Measurements from ENCODE around the gene DACH1. TPM values are rescaled to one million over a fixed set of nuclear protein-coding genes. Genes with fewer than 3 reads are reported as not detected.

The DACH1 gene
- total RNA-seq, 1 experiment from 2014 or later: 0.31 TPM

DNA sequence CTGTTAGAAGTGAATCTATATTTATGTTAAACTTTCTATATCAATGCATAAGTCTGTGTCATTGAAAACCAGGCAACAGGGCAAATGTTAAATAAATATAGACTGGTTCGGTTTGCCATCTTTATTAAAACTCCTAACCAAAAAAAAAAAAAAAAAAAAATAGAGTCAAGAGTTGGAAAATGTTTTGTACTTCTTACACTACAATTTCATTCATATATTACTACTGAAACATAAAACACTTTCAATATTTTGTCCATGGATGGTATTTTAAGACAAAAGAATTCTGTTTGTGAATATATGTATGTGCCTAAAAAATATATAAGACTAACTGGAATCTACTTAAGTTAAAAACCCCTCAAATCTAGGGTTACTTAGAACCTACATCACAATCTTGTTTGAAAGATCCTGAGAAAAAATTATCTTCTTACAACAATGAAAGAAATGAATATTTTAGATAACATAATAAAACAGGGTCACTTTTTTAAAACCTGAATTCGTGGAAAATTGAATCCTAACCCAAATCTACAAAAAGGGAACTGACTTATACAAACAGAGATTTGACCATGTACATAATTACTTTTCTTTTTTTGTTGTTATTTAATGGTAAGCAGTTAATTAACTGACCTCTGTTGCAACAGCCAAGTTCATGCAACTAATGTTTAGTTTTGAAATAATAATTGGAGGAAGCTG is 5.1 kb downstream of the DACH1 start:
- no peak for DNase-seq (ENCODE audit: low spot score)
- Mint-ChIP-seq H3K36me3 (no peaks in the 10 kb centered on the region), H3K27me3 (ENCODE audit: low read depth) (peaks cover 63% of the 10 kb centered on the region), H3K9me3 (no peaks in the 10 kb centered on the region), H3K4me1 (peaks cover 18% of the 10 kb centered on the region), H3K27ac (no peak overlapping the region), H3K4me3 (no peak overlapping the region)
- CTCF ChIA-PET: no interaction called here
- TF ChIP-seq GABPB1 (CRISPR knock-in tag; IDR thresholded peaks at IDR 0.05) (no peak), ZNF263 (CRISPR knock-in tag; IDR thresholded peaks at IDR 0.05; ENCODE audit: low read depth) (no peak)
- TF ChIP-seq, protein P1, sequence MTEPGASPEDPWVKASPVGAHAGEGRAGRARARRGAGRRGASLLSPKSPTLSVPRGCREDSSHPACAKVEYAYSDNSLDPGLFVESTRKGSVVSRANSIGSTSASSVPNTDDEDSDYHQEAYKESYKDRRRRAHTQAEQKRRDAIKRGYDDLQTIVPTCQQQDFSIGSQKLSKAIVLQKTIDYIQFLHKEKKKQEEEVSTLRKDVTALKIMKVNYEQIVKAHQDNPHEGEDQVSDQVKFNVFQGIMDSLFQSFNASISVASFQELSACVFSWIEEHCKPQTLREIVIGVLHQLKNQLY (CRISPR knock-in tag; IDR thresholded peaks at IDR 0.05): no peak
- ATAC-seq: no peak
- POLR2A ChIA-PET: no interaction called here

DNA sequence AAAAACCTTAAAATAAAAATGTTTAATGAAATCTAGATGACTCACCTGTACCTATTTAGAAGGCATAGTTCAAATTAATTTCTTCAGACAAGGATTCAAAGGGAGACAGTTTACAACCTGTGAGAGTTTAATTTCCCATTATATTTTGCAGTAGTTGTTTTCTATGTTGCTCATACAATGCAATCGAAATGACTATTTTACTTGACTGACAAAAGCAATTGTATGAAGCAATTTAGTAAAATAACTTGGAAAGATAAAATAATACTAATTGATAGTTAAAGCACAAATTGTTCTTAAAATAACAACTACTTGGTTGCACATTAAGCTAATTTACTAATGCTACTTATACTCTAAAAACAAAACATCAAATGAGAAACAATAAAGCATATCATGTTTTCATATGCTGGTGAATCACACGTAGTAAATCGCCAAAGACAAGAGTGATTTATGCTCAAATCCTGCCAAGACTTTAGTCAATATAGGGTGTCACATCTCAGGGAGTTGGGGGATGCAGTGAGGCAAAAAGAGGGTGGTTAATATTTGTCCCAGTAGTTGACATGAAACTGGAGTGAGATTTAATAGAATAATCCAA is 6.4 kb downstream of the DACH1 start:
- no peak for ATAC-seq
- peaks cover 51% of the 10 kb centered on the region for H3K27me3 Mint-ChIP-seq (ENCODE audit: low read depth)
- no peak overlapping the region for H3K27ac Mint-ChIP-seq
- TF ChIP-seq SMAD4 (CRISPR knock-in tag; IDR thresholded peaks at IDR 0.05): no peak
- no peak for TF ChIP-seq ESRRA (CRISPR knock-in tag; IDR thresholded peaks at IDR 0.05; ENCODE audit: borderline replicate concordance)
- no peak for TF ChIP-seq ZNF263 (CRISPR knock-in tag; IDR thresholded peaks at IDR 0.05; ENCODE audit: low read depth)
- TF ChIP-seq, protein P2, sequence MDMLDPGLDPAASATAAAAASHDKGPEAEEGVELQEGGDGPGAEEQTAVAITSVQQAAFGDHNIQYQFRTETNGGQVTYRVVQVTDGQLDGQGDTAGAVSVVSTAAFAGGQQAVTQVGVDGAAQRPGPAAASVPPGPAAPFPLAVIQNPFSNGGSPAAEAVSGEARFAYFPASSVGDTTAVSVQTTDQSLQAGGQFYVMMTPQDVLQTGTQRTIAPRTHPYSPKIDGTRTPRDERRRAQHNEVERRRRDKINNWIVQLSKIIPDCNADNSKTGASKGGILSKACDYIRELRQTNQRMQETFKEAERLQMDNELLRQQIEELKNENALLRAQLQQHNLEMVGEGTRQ (CRISPR knock-in tag; IDR thresholded peaks at IDR 0.05): no peak
- TF ChIP-seq, protein P3, sequence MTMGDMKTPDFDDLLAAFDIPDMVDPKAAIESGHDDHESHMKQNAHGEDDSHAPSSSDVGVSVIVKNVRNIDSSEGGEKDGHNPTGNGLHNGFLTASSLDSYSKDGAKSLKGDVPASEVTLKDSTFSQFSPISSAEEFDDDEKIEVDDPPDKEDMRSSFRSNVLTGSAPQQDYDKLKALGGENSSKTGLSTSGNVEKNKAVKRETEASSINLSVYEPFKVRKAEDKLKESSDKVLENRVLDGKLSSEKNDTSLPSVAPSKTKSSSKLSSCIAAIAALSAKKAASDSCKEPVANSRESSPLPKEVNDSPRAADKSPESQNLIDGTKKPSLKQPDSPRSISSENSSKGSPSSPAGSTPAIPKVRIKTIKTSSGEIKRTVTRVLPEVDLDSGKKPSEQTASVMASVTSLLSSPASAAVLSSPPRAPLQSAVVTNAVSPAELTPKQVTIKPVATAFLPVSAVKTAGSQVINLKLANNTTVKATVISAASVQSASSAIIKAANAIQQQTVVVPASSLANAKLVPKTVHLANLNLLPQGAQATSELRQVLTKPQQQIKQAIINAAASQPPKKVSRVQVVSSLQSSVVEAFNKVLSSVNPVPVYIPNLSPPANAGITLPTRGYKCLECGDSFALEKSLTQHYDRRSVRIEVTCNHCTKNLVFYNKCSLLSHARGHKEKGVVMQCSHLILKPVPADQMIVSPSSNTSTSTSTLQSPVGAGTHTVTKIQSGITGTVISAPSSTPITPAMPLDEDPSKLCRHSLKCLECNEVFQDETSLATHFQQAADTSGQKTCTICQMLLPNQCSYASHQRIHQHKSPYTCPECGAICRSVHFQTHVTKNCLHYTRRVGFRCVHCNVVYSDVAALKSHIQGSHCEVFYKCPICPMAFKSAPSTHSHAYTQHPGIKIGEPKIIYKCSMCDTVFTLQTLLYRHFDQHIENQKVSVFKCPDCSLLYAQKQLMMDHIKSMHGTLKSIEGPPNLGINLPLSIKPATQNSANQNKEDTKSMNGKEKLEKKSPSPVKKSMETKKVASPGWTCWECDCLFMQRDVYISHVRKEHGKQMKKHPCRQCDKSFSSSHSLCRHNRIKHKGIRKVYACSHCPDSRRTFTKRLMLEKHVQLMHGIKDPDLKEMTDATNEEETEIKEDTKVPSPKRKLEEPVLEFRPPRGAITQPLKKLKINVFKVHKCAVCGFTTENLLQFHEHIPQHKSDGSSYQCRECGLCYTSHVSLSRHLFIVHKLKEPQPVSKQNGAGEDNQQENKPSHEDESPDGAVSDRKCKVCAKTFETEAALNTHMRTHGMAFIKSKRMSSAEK (CRISPR knock-in tag; IDR thresholded peaks at IDR 0.05; ENCODE audit: borderline replicate concordance): no peak
- TF ChIP-seq NR3C1 (CRISPR knock-in tag; conservative IDR thresholded peaks at IDR 0.05; ENCODE audit: low read depth): no peak
- TF ChIP-seq NFYB (CRISPR knock-in tag; conservative IDR thresholded peaks at IDR 0.05; ENCODE audit: low read depth): no peak
- no peak for TF ChIP-seq PRRX2 (CRISPR knock-in tag; IDR thresholded peaks at IDR 0.05)
- TF ChIP-seq TEAD1 (CRISPR knock-in tag; IDR thresholded peaks at IDR 0.05): no peak
- no peak for TF ChIP-seq SMAD3 (CRISPR knock-in tag; IDR thresholded peaks at IDR 0.05; ENCODE audit: borderline replicate concordance)
- TF ChIP-seq MXD4 (CRISPR knock-in tag; IDR thresholded peaks at IDR 0.05; ENCODE audit: borderline replicate concordance): no peak
- no peak for TF ChIP-seq NR1H2 (CRISPR knock-in tag; IDR thresholded peaks at IDR 0.05)
- no peak for TF ChIP-seq ZNF317 (CRISPR knock-in tag; IDR thresholded peaks at IDR 0.05; ENCODE audit: borderline replicate concordance, low read depth)
- TF ChIP-seq FOXJ3 (CRISPR knock-in tag; IDR thresholded peaks at IDR 0.05; ENCODE audit: borderline replicate concordance): no peak
- H3K36me3 Mint-ChIP-seq: no peaks in the 10 kb centered on the region
- POLR2A ChIA-PET: no interaction called here
- no peak for DNase-seq (ENCODE audit: low spot score)
- no peaks in the 10 kb centered on the region for H3K9me3 Mint-ChIP-seq
- CTCF ChIA-PET: no interaction called here
- H3K4me3 Mint-ChIP-seq: no peak overlapping the region
- H3K4me1 Mint-ChIP-seq: peaks cover 18% of the 10 kb centered on the region

DNA sequence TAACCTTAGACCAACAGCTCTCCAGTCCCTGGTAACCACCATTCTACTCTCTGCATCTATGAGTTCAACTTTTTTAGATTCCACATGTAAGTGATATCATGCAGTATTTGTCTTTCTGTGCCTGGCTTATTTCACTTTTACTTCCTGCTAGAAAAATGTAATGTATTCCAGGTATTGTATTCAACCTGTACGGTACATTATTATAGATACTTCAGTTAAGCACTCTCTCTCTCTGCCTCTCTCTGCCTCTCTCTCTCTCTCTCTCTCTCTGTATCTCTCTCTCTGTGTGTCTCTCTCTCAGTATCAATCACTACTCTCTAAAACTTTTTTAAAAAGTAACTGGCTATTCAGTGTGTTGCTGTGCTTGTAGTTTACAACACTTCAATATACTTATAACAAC is 8.4 kb downstream of the DACH1 start:
- ChIA-PET CTCF (no interaction called here), POLR2A (no interaction called here)
- Mint-ChIP-seq H3K4me1 (peaks cover 5% of the 10 kb centered on the region), H3K36me3 (no peaks in the 10 kb centered on the region), H3K27me3 (ENCODE audit: low read depth) (peaks cover 31% of the 10 kb centered on the region), H3K27ac (no peak overlapping the region), H3K9me3 (no peaks in the 10 kb centered on the region), H3K4me3 (no peak overlapping the region)
- ATAC-seq: no peak
- no peak for DNase-seq (ENCODE audit: low spot score)
- no peak for TF ChIP-seq CBFB (CRISPR knock-in tag; IDR thresholded peaks at IDR 0.05; ENCODE audit: low read depth)
- TF ChIP-seq, protein P4, sequence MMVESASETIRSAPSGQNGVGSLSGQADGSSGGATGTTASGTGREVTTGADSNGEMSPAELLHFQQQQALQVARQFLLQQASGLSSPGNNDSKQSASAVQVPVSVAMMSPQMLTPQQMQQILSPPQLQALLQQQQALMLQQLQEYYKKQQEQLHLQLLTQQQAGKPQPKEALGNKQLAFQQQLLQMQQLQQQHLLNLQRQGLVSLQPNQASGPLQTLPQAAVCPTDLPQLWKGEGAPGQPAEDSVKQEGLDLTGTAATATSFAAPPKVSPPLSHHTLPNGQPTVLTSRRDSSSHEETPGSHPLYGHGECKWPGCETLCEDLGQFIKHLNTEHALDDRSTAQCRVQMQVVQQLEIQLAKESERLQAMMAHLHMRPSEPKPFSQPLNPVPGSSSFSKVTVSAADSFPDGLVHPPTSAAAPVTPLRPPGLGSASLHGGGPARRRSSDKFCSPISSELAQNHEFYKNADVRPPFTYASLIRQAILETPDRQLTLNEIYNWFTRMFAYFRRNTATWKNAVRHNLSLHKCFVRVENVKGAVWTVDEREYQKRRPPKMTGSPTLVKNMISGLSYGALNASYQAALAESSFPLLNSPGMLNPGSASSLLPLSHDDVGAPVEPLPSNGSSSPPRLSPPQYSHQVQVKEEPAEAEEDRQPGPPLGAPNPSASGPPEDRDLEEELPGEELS (CRISPR knock-in tag; IDR thresholded peaks at IDR 0.05): no peak
- no peak for TF ChIP-seq NFATC4 (CRISPR knock-in tag; IDR thresholded peaks at IDR 0.05)
- TF ChIP-seq, protein P5, sequence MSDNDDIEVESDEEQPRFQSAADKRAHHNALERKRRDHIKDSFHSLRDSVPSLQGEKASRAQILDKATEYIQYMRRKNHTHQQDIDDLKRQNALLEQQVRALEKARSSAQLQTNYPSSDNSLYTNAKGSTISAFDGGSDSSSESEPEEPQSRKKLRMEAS (CRISPR knock-in tag; IDR thresholded peaks at IDR 0.05): no peak
